Caco-2 (cell line): ENCODE results near the gene METTL26. TPM values are rescaled to one million over a fixed set of nuclear protein-coding genes. Genes with fewer than 3 reads are reported as not detected.

Experiments used
- BruUV-seq: library from RNA; stranded (reverse); fragments of 400-500 nt; replicated peaks from 2 replicates; lab custom pipeline; 2021; lab: Mats Ljungman, UMichigan
- CTCF ChIA-PET: fragments of 300-600 bp; sonication (Branson Sonifier 250); formaldehyde crosslinking; loops from one replicate; lab custom pipeline; 2022; ENCODE audit warnings: antibody characterized with exemption; lab: Charles Lee
- POLR2A ChIA-PET: fragments of 300-600 bp; sonication (Branson Sonifier 250); formaldehyde crosslinking; loops from one replicate; lab custom pipeline; 2022; ENCODE audit warnings: antibody characterized with exemption; lab: Charles Lee
- DNase-seq, 2 experiments: peaks; one replicate each; pipeline versions ENCODE4 v3.0.0 to v3.0.0-alpha.2; 2020 to 2022
- H3K27me3 ChIP-seq: replicated peaks from 2 replicates; pipeline ENCODE4 v1.6.0; 2011; ENCODE audit warnings: low read length; ENCODE audit not compliant: control insufficient read depth, insufficient read depth
- H3K36me3 ChIP-seq: 2 replicates; pipeline ENCODE4 v1.5.1; 2011; ENCODE audit warnings: low read length; ENCODE audit not compliant: control insufficient read depth, insufficient read depth
- H3K4me1 ChIP-seq: fragments of 250-450 bp; sonication (Bioruptor Pico); 2 replicates; pipeline ENCODE4 v1.5.1; 2020; ENCODE audit warnings: mild to moderate bottlenecking
- H3K4me3 ChIP-seq: 2 replicates; pipeline ENCODE4 v1.5.1; 2011; ENCODE audit warnings: low read depth, mild to moderate bottlenecking, control low read depth, low read length
- H3K9me3 ChIP-seq: fragments of 250-450 bp; sonication (Bioruptor Pico); 2 replicates; pipeline ENCODE4 v1.5.1; 2020; ENCODE audit warnings: mild to moderate bottlenecking, moderate library complexity
- H3K27ac Mint-ChIP-seq: one replicate; pipeline ENCODE4 v1.8.0; 2022; ENCODE audit warnings: mixed read lengths; ENCODE audit not compliant: unreplicated experiment
- H3K27me3 Mint-ChIP-seq: one replicate; pipeline ENCODE4 v1.8.0; 2022; ENCODE audit warnings: mixed read lengths; ENCODE audit not compliant: insufficient read depth, unreplicated experiment
- H3K36me3 Mint-ChIP-seq: one replicate; pipeline ENCODE4 v1.8.0; 2022; ENCODE audit warnings: mild to moderate bottlenecking, mixed read lengths; ENCODE audit not compliant: insufficient read depth, unreplicated experiment
- H3K4me1 Mint-ChIP-seq: one replicate; pipeline ENCODE4 v1.8.0; 2022; ENCODE audit warnings: low read depth, mixed read lengths; ENCODE audit not compliant: unreplicated experiment
- H3K4me3 Mint-ChIP-seq: one replicate; pipeline ENCODE4 v1.8.0; 2022; ENCODE audit warnings: mild to moderate bottlenecking, moderate library complexity, mixed read lengths; ENCODE audit not compliant: unreplicated experiment
- H3K9me3 Mint-ChIP-seq: one replicate; pipeline ENCODE4 v1.8.0; 2022; ENCODE audit warnings: mixed read lengths; ENCODE audit not compliant: unreplicated experiment
- intact Hi-C: fragments of 100-400 bp; cut with micrococcal nuclease; formaldehyde crosslinking; loops from one replicate; pipeline ENCODE4 v1.10.0; 2022; ENCODE audit not compliant: unreplicated experiment
- total RNA-seq: library from RNA; stranded (reverse); gene quantifications from 2 replicates; pipeline ENCODE4 v1.2.3, GENCODE V29; 2022
- TF ChIP-seq, protein P1 (sequence below), 2 experiments: fragments of 200-600 bp in 1 of 2; IDR thresholded peaks; 1 replicate in 1 of 2; 2 replicates in 1 of 2; pipeline versions ENCODE4 v1.5.1 to v1.8.0; 2011 to 2022; ENCODE audit warnings: antibody characterized with exemption in 1 of 2, control low read depth in 1 of 2, inconsistent platforms in 1 of 2, low read depth in 1 of 2, low read length in 1 of 2, mild to moderate bottlenecking in 1 of 2, moderate library complexity in 1 of 2; ENCODE audit not compliant: insufficient read depth in 1 of 2, severe bottlenecking in 1 of 2, unreplicated experiment in 1 of 2

The METTL26 gene
- total RNA-seq, 1 experiment from 2014 or later, result 67.4 TPM

- TF ChIP-seq, protein P1, sequence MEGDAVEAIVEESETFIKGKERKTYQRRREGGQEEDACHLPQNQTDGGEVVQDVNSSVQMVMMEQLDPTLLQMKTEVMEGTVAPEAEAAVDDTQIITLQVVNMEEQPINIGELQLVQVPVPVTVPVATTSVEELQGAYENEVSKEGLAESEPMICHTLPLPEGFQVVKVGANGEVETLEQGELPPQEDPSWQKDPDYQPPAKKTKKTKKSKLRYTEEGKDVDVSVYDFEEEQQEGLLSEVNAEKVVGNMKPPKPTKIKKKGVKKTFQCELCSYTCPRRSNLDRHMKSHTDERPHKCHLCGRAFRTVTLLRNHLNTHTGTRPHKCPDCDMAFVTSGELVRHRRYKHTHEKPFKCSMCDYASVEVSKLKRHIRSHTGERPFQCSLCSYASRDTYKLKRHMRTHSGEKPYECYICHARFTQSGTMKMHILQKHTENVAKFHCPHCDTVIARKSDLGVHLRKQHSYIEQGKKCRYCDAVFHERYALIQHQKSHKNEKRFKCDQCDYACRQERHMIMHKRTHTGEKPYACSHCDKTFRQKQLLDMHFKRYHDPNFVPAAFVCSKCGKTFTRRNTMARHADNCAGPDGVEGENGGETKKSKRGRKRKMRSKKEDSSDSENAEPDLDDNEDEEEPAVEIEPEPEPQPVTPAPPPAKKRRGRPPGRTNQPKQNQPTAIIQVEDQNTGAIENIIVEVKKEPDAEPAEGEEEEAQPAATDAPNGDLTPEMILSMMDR (IDR thresholded peaks at IDR 0.05; ENCODE audit: insufficient read depth in 1 of 2, low read depth in 1 of 2, low read length in 1 of 2, severe bottlenecking in 1 of 2, unreplicated experiment in 1 of 2), result no peak
- ChIA-PET POLR2A (no interaction called here), CTCF (no interaction called here)
- no peaks in the 10 kb centered on the region for H3K9me3 ChIP-seq
- no TSS peak for BruUV-seq
- peaks cover 6% of the 10 kb centered on the region; the same call in 1 of the 2 replicates for H3K4me1 ChIP-seq
- no peaks in the 10 kb centered on the region for H3K27me3 Mint-ChIP-seq
- H3K36me3 ChIP-seq, result no peaks in the 10 kb centered on the region
- intact Hi-C loops, result no loop called here
- H3K9me3 Mint-ChIP-seq, result no peaks in the 10 kb centered on the region
- H3K27me3 ChIP-seq, result no peaks in the 10 kb centered on the region
- no peak overlapping the region for H3K4me3 Mint-ChIP-seq
- H3K36me3 Mint-ChIP-seq, result peaks cover 27% of the 10 kb centered on the region
- no peak overlapping the region for H3K27ac Mint-ChIP-seq
- H3K4me1 Mint-ChIP-seq, result no peaks in the 10 kb centered on the region
- DNase-seq, result no peak
- H3K4me3 ChIP-seq, result no peak overlapping the region
Observed at GRCh38 chr16:630249-630814, 5.8 kb downstream of the METTL26 start.

DNA sequence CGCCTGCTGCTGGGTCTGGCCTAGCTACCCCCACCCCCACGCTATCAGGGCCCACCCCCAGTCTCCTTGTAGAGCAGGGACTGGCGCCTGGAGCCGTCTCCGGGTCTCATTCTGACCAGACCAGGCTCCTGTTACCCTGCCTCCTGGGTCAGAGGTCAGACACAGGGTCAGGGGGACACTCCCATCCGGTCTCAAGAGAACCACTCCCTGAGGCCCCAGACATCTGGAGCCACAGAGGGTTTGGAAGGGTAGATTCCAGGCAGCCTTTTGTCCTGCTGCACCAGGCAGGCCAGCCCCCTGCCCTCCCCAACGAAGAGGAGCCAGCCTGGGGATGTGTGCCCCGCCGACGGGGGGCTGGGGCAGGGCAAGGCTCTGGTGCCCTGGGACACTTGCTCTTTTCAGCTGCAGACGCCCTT lies 6.3 kb downstream of the METTL26 start:
- POLR2A ChIA-PET, result no interaction called here
- Mint-ChIP-seq H3K4me3 (no peak overlapping the region), H3K4me1 (no peaks in the 10 kb centered on the region), H3K9me3 (no peaks in the 10 kb centered on the region), H3K27me3 (no peaks in the 10 kb centered on the region), H3K27ac (no peak overlapping the region), H3K36me3 (peaks cover 25% of the 10 kb centered on the region)
- H3K9me3 ChIP-seq, result no peaks in the 10 kb centered on the region
- CTCF ChIA-PET, result interaction anchor here (0.6 kb wide), 1 partner anchor 90 kb away, joined by 3 read pairs; no protein-coding TSS in a partner anchor
- H3K4me1 ChIP-seq, result peaks cover under 1% of the 10 kb centered on the region; the same call in 1 of the 2 replicates
- H3K36me3 ChIP-seq, result no peaks in the 10 kb centered on the region
- no peaks in the 10 kb centered on the region for H3K27me3 ChIP-seq
- TF ChIP-seq, protein P1 (IDR thresholded peaks at IDR 0.05; ENCODE audit: insufficient read depth in 1 of 2, low read depth in 1 of 2, low read length in 1 of 2, severe bottlenecking in 1 of 2, unreplicated experiment in 1 of 2), result no peak
- peak in 1 of 2 experiments; percentile 40 for DNase-seq
- no peak overlapping the region for H3K4me3 ChIP-seq
- intact Hi-C loops, result no loop called here
- BruUV-seq, result no TSS peak

- BruUV-seq, result no TSS peak
- intact Hi-C loops, result no loop called here
- ChIA-PET CTCF (interaction anchor here (0.6 kb wide), 1 partner anchor 91 kb away, joined by 3 read pairs; no protein-coding TSS in a partner anchor), POLR2A (no interaction called here)
- DNase-seq, result no peak
- no peaks in the 10 kb centered on the region for H3K27me3 ChIP-seq
- TF ChIP-seq, protein P1 (IDR thresholded peaks at IDR 0.05; ENCODE audit: insufficient read depth in 1 of 2, low read depth in 1 of 2, low read length in 1 of 2, severe bottlenecking in 1 of 2, unreplicated experiment in 1 of 2), result no peak
- H3K9me3 ChIP-seq, result no peaks in the 10 kb centered on the region
- H3K4me3 Mint-ChIP-seq, result no peak overlapping the region
- peak overlapping the region; percentile 50 for H3K27ac Mint-ChIP-seq
- H3K36me3 ChIP-seq, result no peaks in the 10 kb centered on the region
- no peaks in the 10 kb centered on the region for H3K4me1 Mint-ChIP-seq
- H3K4me1 ChIP-seq, result no peaks in the 10 kb centered on the region
- H3K9me3 Mint-ChIP-seq, result no peaks in the 10 kb centered on the region
- no peak overlapping the region for H3K4me3 ChIP-seq
- H3K27me3 Mint-ChIP-seq, result no peaks in the 10 kb centered on the region
- H3K36me3 Mint-ChIP-seq, result peaks cover 23% of the 10 kb centered on the region
Observed at GRCh38 chr16:629185-629832, 6.8 kb downstream of the METTL26 start.
